GM23248 (cell line): ENCODE results near the gene HIVEP1. TPM values are rescaled to one million over a fixed set of nuclear protein-coding genes. Genes with fewer than 3 reads are reported as not detected.

Experiments used
- DNase-seq: peaks from one replicate; pipeline ENCODE4 v3.0.0-alpha.2; 2015
- H2AFZ ChIP-seq: fragments of 200-600 bp; sonication (generic); 2 replicates; pipeline ENCODE4 v1.6.1; 2016; ENCODE audit warnings: antibody characterized with exemption
- H3F3A ChIP-seq: fragments of 200-600 bp; sonication (generic); 2 replicates; pipeline ENCODE4 v1.6.1; 2016; ENCODE audit warnings: mild to moderate bottlenecking, antibody characterized with exemption, mixed run types; ENCODE audit not compliant: insufficient read depth
- H3K27ac ChIP-seq: fragments of 200-600 bp; sonication (generic); 2 replicates; pipeline ENCODE4 v1.5.1; 2016; ENCODE audit warnings: mild to moderate bottlenecking
- H3K27me3 ChIP-seq: fragments of 200-600 bp; sonication (generic); replicated peaks from 2 replicates; pipeline ENCODE4 v1.6.1; 2016; ENCODE audit warnings: mild to moderate bottlenecking; ENCODE audit not compliant: insufficient read depth
- H3K36me3 ChIP-seq: fragments of 200-600 bp; sonication (generic); 2 replicates; pipeline ENCODE4 v1.6.1; 2016; ENCODE audit warnings: low read depth, mild to moderate bottlenecking
- H3K4me1 ChIP-seq: fragments of 200-600 bp; sonication (generic); 2 replicates; pipeline ENCODE4 v1.6.1; 2016; ENCODE audit warnings: mild to moderate bottlenecking; ENCODE audit not compliant: insufficient read depth
- H3K4me2 ChIP-seq: fragments of 200-600 bp; sonication (generic); one replicate; pipeline ENCODE4 v1.6.1; 2016; ENCODE audit warnings: mild to moderate bottlenecking; ENCODE audit not compliant: unreplicated experiment
- H3K4me3 ChIP-seq: fragments of 200-600 bp; sonication (generic); 2 replicates; pipeline ENCODE4 v1.5.1; 2016; ENCODE audit warnings: mild to moderate bottlenecking
- H3K79me2 ChIP-seq: fragments of 200-600 bp; sonication (generic); 2 replicates; pipeline ENCODE4 v1.6.1; 2016; ENCODE audit warnings: mild to moderate bottlenecking; ENCODE audit not compliant: insufficient read depth
- H3K9ac ChIP-seq: fragments of 200-600 bp; sonication (generic); 2 replicates; pipeline ENCODE4 v1.6.1; 2016; ENCODE audit warnings: mild to moderate bottlenecking
- H3K9me2 ChIP-seq: fragments of 200-600 bp; sonication (generic); 2 replicates; pipeline ENCODE4 v1.6.1; 2016; ENCODE audit warnings: mixed run types, mild to moderate bottlenecking, moderate library complexity; ENCODE audit not compliant: insufficient read depth
- H3K9me3 ChIP-seq: fragments of 200-600 bp; sonication (generic); one replicate; pipeline ENCODE4 v1.6.1; 2017; ENCODE audit warnings: low read depth
- H4K20me1 ChIP-seq: fragments of 200-600 bp; sonication (generic); 2 replicates; pipeline ENCODE4 v1.6.0; 2016; ENCODE audit not compliant: insufficient read depth
- EZH2 ChIP-seq: fragments of 200-600 bp; sonication (generic); IDR thresholded peaks from 2 replicates; pipeline ENCODE4 v1.6.1; 2018; ENCODE audit warnings: antibody characterized with exemption, mild to moderate bottlenecking; ENCODE audit not compliant: insufficient read depth, poor library complexity, severe bottlenecking
- EZH2phosphoT487 ChIP-seq: fragments of 200-600 bp; sonication (generic); IDR thresholded peaks from 2 replicates; pipeline ENCODE4 v1.6.1; 2018; ENCODE audit warnings: antibody characterized with exemption, moderate library complexity, mild to moderate bottlenecking, low read depth; ENCODE audit not compliant: insufficient read depth
- WGBS, 2 experiments: methylation state at CpG; one replicate each; pipeline ENCODE4 v1.1.6; 2015 to 2017; ENCODE audit warnings: low lambda C conversion rate in 2 of 2, low coverage in 1 of 2; ENCODE audit errors: missing lambda C conversion rate in 2 of 2; 5-methylcytosine and 5-hydroxymethylcytosine counted together
- in situ Hi-C: fragments of 300-500 bp; cut with MboI; formaldehyde crosslinking; loops from 2 replicates; pipeline ENCODE4 v1.15.0; 2020
- polyA plus RNA-seq: library from polyadenylated mRNA; unstranded; fragments of >200 nt; fragmentation: Nextera tagmentation; extraction: Ambion mirVana; gene quantifications from 2 replicates; pipeline ENCODE4 v1.2.1, GENCODE V29; 2016
- total RNA-seq: library from RNA; depleted of rRNA; stranded (reverse); fragments of >200 nt; shearing (Covaris generic); gene quantifications from 2 replicates; pipeline ENCODE4 v1.2.3, GENCODE V29; 2014

Gene HIVEP1
- total and polyA plus RNA-seq, 2 experiments from 2014 or later, result 3.3 to 7.1 TPM

GRCh38 chr6:12009876-12010634, 2.1 kb upstream of the HIVEP1 start:
- Histone ChIP-seq H3K4me3 (peak overlapping the region; percentile 80), H3K27me3 (no peaks in the 10 kb centered on the region), H3F3A (peaks cover 33% of the 10 kb centered on the region), H3K4me1 (peaks cover 26% of the 10 kb centered on the region), H3K4me2 (peak overlapping the region; percentile 81), H3K9me3 (no peaks in the 10 kb centered on the region), H3K79me2 (peaks cover 18% of the 10 kb centered on the region; the same call in 1 of the 2 replicates), H3K9me2 (no peaks in the 10 kb centered on the region), H3K27ac (peak overlapping the region; percentile 95), H3K36me3 (no peaks in the 10 kb centered on the region), H3K9ac (peak overlapping the region; percentile 93), H2AFZ (peak overlapping the region; percentile 63), H4K20me1 (no peaks in the 10 kb centered on the region)
- DNase-seq, result peak; percentile 59
- TF ChIP-seq EZH2phosphoT487, result no peak
- no peak for TF ChIP-seq EZH2
- WGBS, 2 experiments, result 6 to 9% methylated on average over 9 of the region's 9 CpGs
- in situ Hi-C loops, result no loop called here

GRCh38 chr6:12010635-12011275, 1.4 kb upstream of the HIVEP1 start:
- Histone ChIP-seq H3K27me3 (no peaks in the 10 kb centered on the region), H3K4me3 (peak overlapping the region; percentile 80), H3K9me3 (no peaks in the 10 kb centered on the region), H3K79me2 (peaks cover 24% of the 10 kb centered on the region; the same call in 1 of the 2 replicates), H4K20me1 (no peaks in the 10 kb centered on the region), H3K4me2 (peak overlapping the region; percentile 81), H3K9ac (peak overlapping the region; percentile 93), H2AFZ (peak overlapping the region; percentile 63), H3F3A (peaks cover 33% of the 10 kb centered on the region), H3K9me2 (no peaks in the 10 kb centered on the region), H3K4me1 (peaks cover 26% of the 10 kb centered on the region), H3K36me3 (0 out of 2 replicates have a peak, but pooled peaks cover 2% of the 10 kb centered on the region), H3K27ac (peak overlapping the region; percentile 95)
- in situ Hi-C loops, result no loop called here
- peak; percentile 79 for DNase-seq
- 1% methylated on average over 17 to 22 of the region's 22 CpGs for WGBS, 2 experiments
- TF ChIP-seq EZH2phosphoT487, result no peak
- TF ChIP-seq EZH2, result no peak

- in situ Hi-C loops, result no loop called here
- 3 to 4% methylated on average over 12 to 76 of the region's 99 CpGs for WGBS, 2 experiments
- peak overlapping the region; percentile 80 for H3K4me3 ChIP-seq
- no peaks in the 10 kb centered on the region for H3K9me3 ChIP-seq
- H3K9me2 ChIP-seq, result no peaks in the 10 kb centered on the region
- no peak overlapping the region for H3K4me2 ChIP-seq
- no peaks in the 10 kb centered on the region for H4K20me1 ChIP-seq
- no peak overlapping the region for H2AFZ ChIP-seq
- TF ChIP-seq EZH2phosphoT487 (no peak), EZH2 (no peak)
- peak; percentile 99 for DNase-seq
- peak overlapping the region; percentile 95 for H3K27ac ChIP-seq
- peaks cover 26% of the 10 kb centered on the region for H3K4me1 ChIP-seq
- no peaks in the 10 kb centered on the region for H3K27me3 ChIP-seq
- peaks cover 9% of the 10 kb centered on the region; the same call in 1 of the 2 replicates for H3K36me3 ChIP-seq
- peaks cover 33% of the 10 kb centered on the region for H3F3A ChIP-seq
- peaks cover 24% of the 10 kb centered on the region; the same call in 1 of the 2 replicates for H3K79me2 ChIP-seq
- H3K9ac ChIP-seq, result peak overlapping the region; percentile 93
Measured at GRCh38 chr6:12011276-12012037, 655 bp upstream of the HIVEP1 start.

GRCh38 chr6:12012558-12013306, 620 bp downstream of the HIVEP1 start:
- H3F3A ChIP-seq, result peaks cover 33% of the 10 kb centered on the region
- peak; percentile 94 for DNase-seq
- TF ChIP-seq EZH2phosphoT487 (no peak), EZH2 (no peak)
- H4K20me1 ChIP-seq, result no peaks in the 10 kb centered on the region
- H3K9me2 ChIP-seq, result no peaks in the 10 kb centered on the region
- no peaks in the 10 kb centered on the region for H3K27me3 ChIP-seq
- H3K9me3 ChIP-seq, result no peaks in the 10 kb centered on the region
- peaks cover 24% of the 10 kb centered on the region; the same call in 1 of the 2 replicates for H3K79me2 ChIP-seq
- H2AFZ ChIP-seq, result peak overlapping the region; percentile 63
- peaks cover 16% of the 10 kb centered on the region; the same call in 1 of the 2 replicates for H3K36me3 ChIP-seq
- peak overlapping the region; percentile 93 for H3K9ac ChIP-seq
- in situ Hi-C loops, result no loop called here
- H3K4me2 ChIP-seq, result peak overlapping the region; percentile 79
- H3K4me1 ChIP-seq, result peaks cover 26% of the 10 kb centered on the region
- peak overlapping the region; percentile 98 for H3K4me3 ChIP-seq
- 1 to 2% methylated on average over 20 to 46 of the region's 60 CpGs for WGBS, 2 experiments
- peak overlapping the region; percentile 95 for H3K27ac ChIP-seq
